ENCODE results near the gene NUP210.

GRCh38 chr3:13325892-13326443 lies 94.2 kb downstream of the NUP210 start:
- TF ChIP-seq, protein P1, sequence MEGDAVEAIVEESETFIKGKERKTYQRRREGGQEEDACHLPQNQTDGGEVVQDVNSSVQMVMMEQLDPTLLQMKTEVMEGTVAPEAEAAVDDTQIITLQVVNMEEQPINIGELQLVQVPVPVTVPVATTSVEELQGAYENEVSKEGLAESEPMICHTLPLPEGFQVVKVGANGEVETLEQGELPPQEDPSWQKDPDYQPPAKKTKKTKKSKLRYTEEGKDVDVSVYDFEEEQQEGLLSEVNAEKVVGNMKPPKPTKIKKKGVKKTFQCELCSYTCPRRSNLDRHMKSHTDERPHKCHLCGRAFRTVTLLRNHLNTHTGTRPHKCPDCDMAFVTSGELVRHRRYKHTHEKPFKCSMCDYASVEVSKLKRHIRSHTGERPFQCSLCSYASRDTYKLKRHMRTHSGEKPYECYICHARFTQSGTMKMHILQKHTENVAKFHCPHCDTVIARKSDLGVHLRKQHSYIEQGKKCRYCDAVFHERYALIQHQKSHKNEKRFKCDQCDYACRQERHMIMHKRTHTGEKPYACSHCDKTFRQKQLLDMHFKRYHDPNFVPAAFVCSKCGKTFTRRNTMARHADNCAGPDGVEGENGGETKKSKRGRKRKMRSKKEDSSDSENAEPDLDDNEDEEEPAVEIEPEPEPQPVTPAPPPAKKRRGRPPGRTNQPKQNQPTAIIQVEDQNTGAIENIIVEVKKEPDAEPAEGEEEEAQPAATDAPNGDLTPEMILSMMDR (IDR thresholded peaks at IDR 0.05), result no peak
- TF ChIP-seq POLR2AphosphoS5 (IDR thresholded peaks at IDR 0.05), result no peak

Data from suprapubic skin (tissue), 3 donors.